ENCODE measurements around the gene MACF1. TPM values are rescaled to one million over a fixed set of nuclear protein-coding genes. Genes with fewer than 3 reads are reported as not detected.

MACF1 gene
- total and polyA plus RNA-seq, 2 donors from 2014 or later = 65.7 to 387 TPM

DNA sequence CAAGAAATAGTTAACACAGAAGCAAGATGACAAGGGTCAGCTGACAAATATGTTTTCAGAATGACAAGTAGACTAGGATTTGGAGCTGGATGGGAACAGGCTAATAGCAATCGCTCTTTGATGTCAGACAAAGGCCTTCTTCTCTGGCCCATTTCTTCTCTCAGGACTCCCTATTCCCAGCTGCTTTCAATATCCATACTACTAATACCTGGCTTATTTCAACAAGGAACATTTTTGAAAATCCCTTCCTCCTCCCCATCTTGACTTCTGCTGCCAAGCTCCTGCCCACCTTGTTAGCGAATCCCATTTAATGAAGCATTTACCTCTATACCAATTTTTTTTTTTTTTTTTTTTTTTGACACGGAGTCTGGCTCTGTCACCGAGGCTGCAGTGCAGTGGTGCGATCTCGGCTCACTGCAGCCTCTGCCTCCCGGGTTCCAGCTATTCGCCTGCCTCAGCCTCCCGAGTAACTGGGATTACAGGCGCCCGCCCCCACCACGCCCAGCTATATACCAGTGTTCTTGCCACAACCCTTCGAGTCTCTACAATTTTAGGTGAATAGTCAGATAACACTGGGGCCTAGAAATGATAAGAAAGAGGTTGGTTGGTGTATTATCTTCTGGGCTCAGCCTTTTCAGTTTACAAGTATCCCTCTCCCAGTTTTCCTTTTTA is 68.4 kb downstream of the MACF1 start:
- Histone ChIP-seq H3K27me3 (ENCODE audit: control insufficient read depth, insufficient read depth, low read length) (no peaks in the 10 kb centered on the region), H3K36me3 (ENCODE audit: control insufficient read depth in 2 of 3, insufficient read depth in 3 of 3, low read length in 3 of 3) (no peaks in the 10 kb centered on the region), H3K4me3 (ENCODE audit: low read length in 3 of 3) (no peak overlapping the region), H3K27ac (ENCODE audit: low read depth in 2 of 2, low read length in 2 of 2) (no peak overlapping the region), H3K4me1 (ENCODE audit: control insufficient read depth in 2 of 3, insufficient read depth in 2 of 3, low read depth in 1 of 3, low read length in 3 of 3) (peaks cover 5 to 10% (median 10%) of the 10 kb centered on the region in 3 donors), H3K9ac (ENCODE audit: low read length in 3 of 3) (no peak overlapping the region), H3K9me3 (ENCODE audit: control insufficient read depth in 2 of 3, insufficient read depth in 1 of 3, low read length in 3 of 3) (no peaks in the 10 kb centered on the region)
- intact Hi-C loops (cut with DNase I) = no loop called here
- DNase-seq (no peak), FAIRE-seq (no peak)
- TF ChIP-seq CTCF (IDR thresholded peaks at IDR 0.05; ENCODE audit: borderline replicate concordance, extremely low read depth, insufficient read depth) = no peak

DNA sequence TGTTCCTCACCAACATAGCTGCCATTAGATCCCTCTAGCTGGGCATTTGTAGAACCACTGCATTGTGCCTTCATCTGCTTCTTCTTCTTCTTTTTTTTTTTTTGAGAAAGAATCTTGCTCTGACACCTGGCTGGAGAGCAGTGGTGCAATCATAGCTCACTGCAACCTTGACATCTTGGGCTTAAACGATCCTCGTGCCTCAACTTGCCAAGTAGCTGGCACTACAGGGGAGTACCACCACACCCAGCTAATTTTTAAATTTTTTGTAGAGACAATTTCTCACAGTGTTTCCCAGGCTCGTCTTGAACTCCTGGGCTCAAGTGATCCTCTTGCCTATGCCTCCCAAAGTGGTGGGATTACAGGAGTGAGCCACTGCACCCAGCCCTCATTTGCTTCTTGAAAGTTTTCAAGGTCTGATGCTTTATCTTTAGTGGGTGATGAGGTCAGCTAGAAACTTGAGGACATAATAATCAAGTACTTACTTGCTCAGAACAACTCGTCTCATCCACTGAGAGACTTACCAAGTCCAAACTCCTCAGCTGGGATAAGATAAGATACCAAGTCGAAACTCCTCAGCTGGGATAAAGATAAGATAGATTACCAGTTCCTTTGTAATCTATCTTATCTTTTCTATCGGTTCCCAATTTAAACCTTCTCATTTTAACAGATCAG is 71.5 kb downstream of the MACF1 start:
- FAIRE-seq = no peak
- Histone ChIP-seq H3K4me3 (ENCODE audit: low read length in 3 of 3) (no peak overlapping the region), H3K9me3 (ENCODE audit: control insufficient read depth in 2 of 3, insufficient read depth in 1 of 3, low read length in 3 of 3) (no peaks in the 10 kb centered on the region), H3K4me1 (ENCODE audit: control insufficient read depth in 2 of 3, insufficient read depth in 2 of 3, low read depth in 1 of 3, low read length in 3 of 3) (peaks cover 3 to 10% (median 7%) of the 10 kb centered on the region in 3 donors), H3K27me3 (ENCODE audit: control insufficient read depth, insufficient read depth, low read length) (no peaks in the 10 kb centered on the region), H3K27ac (ENCODE audit: low read depth in 2 of 2, low read length in 2 of 2) (no peak overlapping the region), H3K36me3 (ENCODE audit: control insufficient read depth in 2 of 3, insufficient read depth in 3 of 3, low read length in 3 of 3) (no peaks in the 10 kb centered on the region), H3K9ac (ENCODE audit: low read length in 3 of 3) (no peak overlapping the region)
- intact Hi-C loops (cut with DNase I) = no loop called here
- no peak for DNase-seq
- no peak for TF ChIP-seq CTCF (IDR thresholded peaks at IDR 0.05; ENCODE audit: borderline replicate concordance, extremely low read depth, insufficient read depth)

- H3K4me3 ChIP-seq (ENCODE audit: low read length in 3 of 3) = no peak overlapping the region
- H3K27ac ChIP-seq (ENCODE audit: low read depth in 2 of 2, low read length in 2 of 2) = no peak overlapping the region
- H3K27me3 ChIP-seq (ENCODE audit: control insufficient read depth, insufficient read depth, low read length) = no peaks in the 10 kb centered on the region
- no peak for FAIRE-seq
- H3K36me3 ChIP-seq (ENCODE audit: control insufficient read depth in 2 of 3, insufficient read depth in 3 of 3, low read length in 3 of 3) = peaks cover 0 to 8% (median 0%) of the 10 kb centered on the region in 3 donors
- no peaks in the 10 kb centered on the region for H3K4me1 ChIP-seq (ENCODE audit: control insufficient read depth in 2 of 3, insufficient read depth in 2 of 3, low read depth in 1 of 3, low read length in 3 of 3)
- H3K9ac ChIP-seq (ENCODE audit: low read length in 3 of 3) = no peak overlapping the region
- TF ChIP-seq CTCF (IDR thresholded peaks at IDR 0.05; ENCODE audit: borderline replicate concordance, extremely low read depth, insufficient read depth) = no peak
- H3K9me3 ChIP-seq (ENCODE audit: control insufficient read depth in 2 of 3, insufficient read depth in 1 of 3, low read length in 3 of 3) = no peaks in the 10 kb centered on the region
- intact Hi-C loops (cut with DNase I) = no loop called here
- no peak for DNase-seq
Measured at GRCh38 chr1:39277879-39278278, 73.4 kb downstream of the MACF1 start.

Measured in kidney (tissue), 14 donors.